ENCODE results near the gene PBXIP1. TPM values are rescaled to one million over a fixed set of nuclear protein-coding genes. Genes with fewer than 3 reads are reported as not detected.

The PBXIP1 gene
- total and polyA plus RNA-seq, 2 experiments from 2014 or later = 53.0 to 61.0 TPM

- Histone ChIP-seq H3K4me2 (peak overlapping the region; percentile 97), H3K27ac (peak overlapping the region; percentile 100), H3K79me2 (peaks cover 57% of the 10 kb centered on the region), H3K36me3 (replicated peaks; ENCODE audit: insufficient read depth, low read depth) (no peaks in the 10 kb centered on the region), H3K9me2 (replicated peaks; ENCODE audit: insufficient read depth) (no peaks in the 10 kb centered on the region), H3K4me3 (peak overlapping the region; percentile 99), H3K27me3 (no peaks in the 10 kb centered on the region), H3K9me3 (ENCODE audit: low read depth) (no peaks in the 10 kb centered on the region), H2AFZ (peak overlapping the region; percentile 60), H3K4me1 (ENCODE audit: insufficient read depth) (peaks cover 32% of the 10 kb centered on the region), H4K20me1 (ENCODE audit: insufficient read depth, poor library complexity, severe bottlenecking) (no peaks in the 10 kb centered on the region)
- no peak for DNase-seq (ENCODE audit: low spot score)
- TF ChIP-seq EZH2phosphoT487 (IDR thresholded peaks at IDR 0.05; ENCODE audit: low read depth, severe bottlenecking, unreplicated experiment) (no peak), EZH2 (IDR thresholded peaks at IDR 0.05; ENCODE audit: borderline replicate concordance) (no peak)
- TF ChIP-seq, protein P1, sequence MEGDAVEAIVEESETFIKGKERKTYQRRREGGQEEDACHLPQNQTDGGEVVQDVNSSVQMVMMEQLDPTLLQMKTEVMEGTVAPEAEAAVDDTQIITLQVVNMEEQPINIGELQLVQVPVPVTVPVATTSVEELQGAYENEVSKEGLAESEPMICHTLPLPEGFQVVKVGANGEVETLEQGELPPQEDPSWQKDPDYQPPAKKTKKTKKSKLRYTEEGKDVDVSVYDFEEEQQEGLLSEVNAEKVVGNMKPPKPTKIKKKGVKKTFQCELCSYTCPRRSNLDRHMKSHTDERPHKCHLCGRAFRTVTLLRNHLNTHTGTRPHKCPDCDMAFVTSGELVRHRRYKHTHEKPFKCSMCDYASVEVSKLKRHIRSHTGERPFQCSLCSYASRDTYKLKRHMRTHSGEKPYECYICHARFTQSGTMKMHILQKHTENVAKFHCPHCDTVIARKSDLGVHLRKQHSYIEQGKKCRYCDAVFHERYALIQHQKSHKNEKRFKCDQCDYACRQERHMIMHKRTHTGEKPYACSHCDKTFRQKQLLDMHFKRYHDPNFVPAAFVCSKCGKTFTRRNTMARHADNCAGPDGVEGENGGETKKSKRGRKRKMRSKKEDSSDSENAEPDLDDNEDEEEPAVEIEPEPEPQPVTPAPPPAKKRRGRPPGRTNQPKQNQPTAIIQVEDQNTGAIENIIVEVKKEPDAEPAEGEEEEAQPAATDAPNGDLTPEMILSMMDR (IDR thresholded peaks at IDR 0.05; ENCODE audit: poor library complexity) = no peak
- 59% methylated on average over 10 of the region's 10 CpGs for WGBS (ENCODE audit: low lambda C conversion rate, missing lambda C conversion rate)
Measured at GRCh38 chr1:154960446-154961136, 4.7 kb upstream of the PBXIP1 start.

DNA sequence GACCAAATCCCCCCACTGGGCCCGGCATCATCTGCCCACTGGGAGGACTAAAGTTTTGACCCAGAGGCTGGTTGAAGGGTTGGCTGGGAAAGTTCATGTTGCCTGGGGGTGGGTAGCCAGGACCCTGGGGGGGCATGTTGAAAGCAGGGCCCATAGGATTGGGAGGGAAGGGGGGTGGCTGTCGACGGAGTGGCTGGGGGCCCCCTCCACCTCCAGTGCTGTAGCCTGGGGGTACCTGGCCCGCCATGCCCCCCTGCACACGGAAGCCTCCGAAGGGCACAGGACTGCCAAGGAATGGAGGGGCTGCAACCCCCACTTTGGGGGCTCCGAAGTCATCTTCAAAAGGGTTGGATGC lies 3.5 kb upstream of the PBXIP1 start:
- Histone ChIP-seq H3K9me2 (replicated peaks; ENCODE audit: insufficient read depth) (no peaks in the 10 kb centered on the region), H3K27ac (no peak overlapping the region), H3K4me1 (ENCODE audit: insufficient read depth) (peaks cover 38% of the 10 kb centered on the region), H4K20me1 (ENCODE audit: insufficient read depth, poor library complexity, severe bottlenecking) (no peaks in the 10 kb centered on the region), H2AFZ (no peak overlapping the region), H3K27me3 (no peaks in the 10 kb centered on the region), H3K4me2 (no peak overlapping the region), H3K79me2 (peaks cover 57% of the 10 kb centered on the region), H3K4me3 (no peak overlapping the region), H3K9me3 (ENCODE audit: low read depth) (no peaks in the 10 kb centered on the region), H3K36me3 (replicated peaks; ENCODE audit: insufficient read depth, low read depth) (no peaks in the 10 kb centered on the region)
- DNase-seq (ENCODE audit: low spot score) = no peak
- TF ChIP-seq, protein P1 (IDR thresholded peaks at IDR 0.05; ENCODE audit: poor library complexity) = no peak
- TF ChIP-seq EZH2phosphoT487 (IDR thresholded peaks at IDR 0.05; ENCODE audit: low read depth, severe bottlenecking, unreplicated experiment) (no peak), EZH2 (IDR thresholded peaks at IDR 0.05; ENCODE audit: borderline replicate concordance) (no peak)
- 100% methylated on average over 6 of the region's 7 CpGs for WGBS (ENCODE audit: low lambda C conversion rate, missing lambda C conversion rate)

GRCh38 chr1:154958681-154959425 lies 3.0 kb upstream of the PBXIP1 start:
- no peak for DNase-seq (ENCODE audit: low spot score)
- H3K4me1 ChIP-seq (ENCODE audit: insufficient read depth) = peaks cover 44% of the 10 kb centered on the region
- TF ChIP-seq EZH2phosphoT487 (IDR thresholded peaks at IDR 0.05; ENCODE audit: low read depth, severe bottlenecking, unreplicated experiment) = no peak
- TF ChIP-seq, protein P1 (IDR thresholded peaks at IDR 0.05; ENCODE audit: poor library complexity) = no peak

More at GRCh38 chr1:154958681-154959425, 3.0 kb upstream of the PBXIP1 start:
- Histone ChIP-seq H3K4me2 (no peak overlapping the region), H3K27me3 (no peaks in the 10 kb centered on the region), H3K4me3 (no peak overlapping the region), H3K27ac (no peak overlapping the region), H4K20me1 (ENCODE audit: insufficient read depth, poor library complexity, severe bottlenecking) (no peaks in the 10 kb centered on the region), H3K9me2 (replicated peaks; ENCODE audit: insufficient read depth) (no peaks in the 10 kb centered on the region), H3K36me3 (replicated peaks; ENCODE audit: insufficient read depth, low read depth) (no peaks in the 10 kb centered on the region), H3K9me3 (ENCODE audit: low read depth) (no peaks in the 10 kb centered on the region), H3K79me2 (peaks cover 59% of the 10 kb centered on the region), H2AFZ (no peak overlapping the region)
- WGBS (ENCODE audit: low lambda C conversion rate, missing lambda C conversion rate) = 97% methylated on average over 16 of the region's 16 CpGs

All from hepatocyte (in vitro differentiated cells).